ENCODE measurements around the gene ADAMTSL5.
"Not testable (repeated sequence)": the region's sequence is repeated elsewhere in the genome, so short reads cannot be mapped to it uniquely, and the experiment has no call there.

ADAMTSL5 gene

GRCh38 chr19:1535699-1536098, 22.9 kb upstream of the ADAMTSL5 start:
- H3K9me3 Mint-ChIP-seq, H3K4me1 Mint-ChIP-seq: not testable (repeated sequence)
- peaks cover 43% of the 10 kb centered on the region for H3K27me3 Mint-ChIP-seq

GRCh38 chr19:1534972-1535371, 22.2 kb upstream of the ADAMTSL5 start:
- no peak overlapping the region for H3K27ac Mint-ChIP-seq
- no peaks in the 10 kb centered on the region for H3K4me1 Mint-ChIP-seq
- H3K9me3 Mint-ChIP-seq, result no peaks in the 10 kb centered on the region
- DNase-seq (no peak), ATAC-seq (no peak)
- no peak overlapping the region for H3K4me3 Mint-ChIP-seq
- H3K27me3 Mint-ChIP-seq, result peaks cover 41% of the 10 kb centered on the region

More at GRCh38 chr19:1535699-1536098, 22.9 kb upstream of the ADAMTSL5 start:
- not testable (repeated sequence) for ATAC-seq, H3K27ac Mint-ChIP-seq, H3K4me3 Mint-ChIP-seq, DNase-seq

GRCh38 chr19:1533510-1534150, 20.8 kb upstream of the ADAMTSL5 start:
- ATAC-seq, result no peak
- peaks cover 51% of the 10 kb centered on the region for H3K27me3 Mint-ChIP-seq

GRCh38 chr19:1532003-1532402, 19.2 kb upstream of the ADAMTSL5 start:
- Mint-ChIP-seq H3K9me3 (no peaks in the 10 kb centered on the region), H3K4me1 (no peaks in the 10 kb centered on the region), H3K4me3 (no peak overlapping the region), H3K27ac (no peak overlapping the region), H3K27me3 (peaks cover 60% of the 10 kb centered on the region)
- no peak for DNase-seq
- ATAC-seq, result no peak

More at GRCh38 chr19:1533510-1534150, 20.8 kb upstream of the ADAMTSL5 start:
- Mint-ChIP-seq H3K4me1 (no peaks in the 10 kb centered on the region), H3K4me3 (no peak overlapping the region), H3K27ac (no peak overlapping the region), H3K9me3 (no peaks in the 10 kb centered on the region)
- no peak for DNase-seq

- Mint-ChIP-seq H3K4me3 (no peak overlapping the region), H3K4me1 (no peaks in the 10 kb centered on the region), H3K27me3 (peaks cover 64% of the 10 kb centered on the region), H3K27ac (no peak overlapping the region), H3K9me3 (no peaks in the 10 kb centered on the region)
- no peak for DNase-seq
- no peak for ATAC-seq
Observed at GRCh38 chr19:1531587-1531986, 18.8 kb upstream of the ADAMTSL5 start.

GRCh38 chr19:1530856-1531255, 18.0 kb upstream of the ADAMTSL5 start:
- H3K4me1 Mint-ChIP-seq, H3K9me3 Mint-ChIP-seq, ATAC-seq, DNase-seq, H3K27ac Mint-ChIP-seq, H3K4me3 Mint-ChIP-seq: not testable (repeated sequence)
- peaks cover 70% of the 10 kb centered on the region for H3K27me3 Mint-ChIP-seq

GRCh38 chr19:1529430-1529816, 16.6 kb upstream of the ADAMTSL5 start:
- H3K4me1 Mint-ChIP-seq, result peaks cover 6% of the 10 kb centered on the region
- ATAC-seq, result no peak
- H3K9me3 Mint-ChIP-seq, result no peaks in the 10 kb centered on the region
- no peak overlapping the region for H3K27ac Mint-ChIP-seq
- H3K4me3 Mint-ChIP-seq, result no peak overlapping the region
- no peak for DNase-seq
- H3K27me3 Mint-ChIP-seq, result peaks cover 75% of the 10 kb centered on the region

- peaks cover 9% of the 10 kb centered on the region for H3K4me1 Mint-ChIP-seq
- peaks cover 79% of the 10 kb centered on the region for H3K27me3 Mint-ChIP-seq
- H3K9me3 Mint-ChIP-seq, result no peaks in the 10 kb centered on the region
- ATAC-seq (no peak), DNase-seq (no peak)
- no peak overlapping the region for H3K27ac Mint-ChIP-seq
- H3K4me3 Mint-ChIP-seq, result no peak overlapping the region
Observed at GRCh38 chr19:1528596-1529429, 16.0 kb upstream of the ADAMTSL5 start.

GRCh38 chr19:1527650-1528309, 15.0 kb upstream of the ADAMTSL5 start:
- Mint-ChIP-seq H3K4me1 (peaks cover 9% of the 10 kb centered on the region), H3K9me3 (no peaks in the 10 kb centered on the region), H3K27me3 (peaks cover 80% of the 10 kb centered on the region), H3K27ac (no peak overlapping the region), H3K4me3 (no peak overlapping the region)
- DNase-seq (no peak), ATAC-seq (peak; percentile 26)

- peaks cover 86% of the 10 kb centered on the region for H3K27me3 Mint-ChIP-seq
- peaks cover 9% of the 10 kb centered on the region for H3K4me1 Mint-ChIP-seq
- no peaks in the 10 kb centered on the region for H3K9me3 Mint-ChIP-seq
Observed at GRCh38 chr19:1526979-1527649, 14.3 kb upstream of the ADAMTSL5 start.

GRCh38 chr19:1526066-1526778, 13.4 kb upstream of the ADAMTSL5 start:
- no peak overlapping the region for H3K27ac Mint-ChIP-seq
- no peak for ATAC-seq
- H3K9me3 Mint-ChIP-seq, result no peaks in the 10 kb centered on the region
- H3K27me3 Mint-ChIP-seq, result peaks cover 86% of the 10 kb centered on the region
- H3K4me1 Mint-ChIP-seq, result peaks cover 9% of the 10 kb centered on the region
- no peak overlapping the region for H3K4me3 Mint-ChIP-seq
- DNase-seq, result no peak

More at GRCh38 chr19:1526979-1527649, 14.3 kb upstream of the ADAMTSL5 start:
- no peak for ATAC-seq
- Mint-ChIP-seq H3K27ac (no peak overlapping the region), H3K4me3 (no peak overlapping the region)
- DNase-seq, result no peak

- no peak overlapping the region for H3K4me3 Mint-ChIP-seq
- ATAC-seq (no peak), DNase-seq (no peak)
- peaks cover 83% of the 10 kb centered on the region for H3K27me3 Mint-ChIP-seq
- peaks cover 9% of the 10 kb centered on the region for H3K4me1 Mint-ChIP-seq
- H3K9me3 Mint-ChIP-seq, result no peaks in the 10 kb centered on the region
- no peak overlapping the region for H3K27ac Mint-ChIP-seq
Observed at GRCh38 chr19:1525343-1525742, 12.5 kb upstream of the ADAMTSL5 start.

GRCh38 chr19:1524972-1525325, 12.1 kb upstream of the ADAMTSL5 start:
- H3K27me3 Mint-ChIP-seq, result peaks cover 79% of the 10 kb centered on the region
- ATAC-seq (no peak), DNase-seq (no peak)
- no peaks in the 10 kb centered on the region for H3K9me3 Mint-ChIP-seq
- no peak overlapping the region for H3K27ac Mint-ChIP-seq
- no peak overlapping the region for H3K4me3 Mint-ChIP-seq
- peaks cover 9% of the 10 kb centered on the region for H3K4me1 Mint-ChIP-seq

GRCh38 chr19:1524287-1524971, 11.6 kb upstream of the ADAMTSL5 start:
- DNase-seq, result no peak
- Mint-ChIP-seq H3K4me1 (peaks cover 9% of the 10 kb centered on the region), H3K9me3 (no peaks in the 10 kb centered on the region), H3K27me3 (peaks cover 74% of the 10 kb centered on the region), H3K27ac (no peak overlapping the region), H3K4me3 (no peak overlapping the region)
- ATAC-seq, result no peak
